HL-60 (cell line): ENCODE results near the gene PCSK5.

Experiments
- CTCF ChIP-seq: IDR thresholded peaks from one replicate; pipeline ENCODE4 v1.5.1; 2011; ENCODE audit warnings: low read length, control low read depth, inconsistent platforms; ENCODE audit not compliant: insufficient read depth
- GABPA ChIP-seq: IDR thresholded peaks from 2 replicates; pipeline ENCODE4 v1.6.1; 2012; ENCODE audit warnings: low read depth
- POLR2AphosphoS5 ChIP-seq: IDR thresholded peaks from 2 replicates; pipeline ENCODE4 v1.6.1; 2012; ENCODE audit warnings: low read depth
- SPI1 ChIP-seq: IDR thresholded peaks from 2 replicates; pipeline ENCODE4 v1.6.1; 2012; ENCODE audit warnings: low read depth, mild to moderate bottlenecking, borderline replicate concordance

- TF ChIP-seq POLR2AphosphoS5 (no peak), SPI1 (no peak), CTCF (no peak), GABPA (no peak)
Observed at GRCh38 chr9:75983319-75984045, 93.0 kb downstream of the PCSK5 start.
